ENCODE data around the gene MRPL18.

GRCh38 chr6:159745081-159745480 lies 45.2 kb upstream of the MRPL18 start:
- TF ChIP-seq JUN (IDR thresholded peaks at IDR 0.05; ENCODE audit: borderline replicate concordance, insufficient read depth, insufficient read length, low read depth) (no peak), MAX (IDR thresholded peaks at IDR 0.05; ENCODE audit: insufficient read depth, insufficient read length) (no peak), GATA2 (IDR thresholded peaks at IDR 0.05; ENCODE audit: insufficient read depth, insufficient read length, low read depth, low read length) (no peak), CTCF (IDR thresholded peaks at IDR 0.05; ENCODE audit: extremely low read depth in 1 of 2, insufficient read depth in 1 of 2, low read depth in 1 of 2, low read length in 2 of 2) (no peak), POLR2A (IDR thresholded peaks at IDR 0.05; ENCODE audit: low read depth, low read length) (no peak), MYC (IDR thresholded peaks at IDR 0.05; ENCODE audit: low read depth, low read length) (no peak), POLR2AphosphoS5 (IDR thresholded peaks at IDR 0.05; ENCODE audit: insufficient read depth, low read depth, low read length) (no peak), EZH2 (IDR thresholded peaks at IDR 0.05; ENCODE audit: borderline replicate concordance, low read depth, low read length, severe bottlenecking) (no peak)

Data from endothelial cell of umbilical vein (primary cell).